HT1080 (cell line): ENCODE results near the gene PRAMEF11. TPM values are rescaled to one million over a fixed set of nuclear protein-coding genes. Genes with fewer than 3 reads are reported as not detected.

ENCODE experiments used
- DNase-seq: peaks from one replicate; pipeline ENCODE4 v3.0.0-alpha.2; 2015; ENCODE audit warnings: low read depth
- total RNA-seq: library from RNA; depleted of rRNA; stranded (reverse); fragments of >200 nt; shearing (Covaris generic); gene quantifications from 2 replicates; pipeline ENCODE4 v1.2.3, GENCODE V29; 2014; rRNA removed

Gene PRAMEF11
- total RNA-seq, 1 experiment from 2014 or later, result not detected

- DNase-seq, result no peak
Measured at GRCh38 chr1:12774801-12775345, 56.3 kb downstream of the PRAMEF11 start.

Other genes with a start within 250 kb of the PRAMEF11 start
- 0.10 TPM in 1 of 2 replicates, not detected in the other for gene DHRS3, start 213.2 kb downstream of the PRAMEF11 start, total RNA-seq
- gene AADACL4, start 187.3 kb downstream of the PRAMEF11 start, total RNA-seq, result not detected in 2 replicates
- gene AADACL3, start 115.3 kb downstream of the PRAMEF11 start, total RNA-seq, result not detected in 2 replicates
- gene CFAP107, start 85.2 kb downstream of the PRAMEF11 start, total RNA-seq, result not detected in 2 replicates
- gene PRAMEF12, start 57.7 kb downstream of the PRAMEF11 start, total RNA-seq, result not detected in 2 replicates
- not detected in 2 replicates for gene PRAMEF1, start 40.0 kb downstream of the PRAMEF11 start, total RNA-seq
- gene HNRNPCL1, start 17.3 kb upstream of the PRAMEF11 start, total RNA-seq, result not detected in 2 replicates
- gene PRAMEF2, start 25.7 kb upstream of the PRAMEF11 start, total RNA-seq, result not detected in 2 replicates
- gene PRAMEF4, start 54.8 kb upstream of the PRAMEF11 start, total RNA-seq, result not detected in 2 replicates
- gene PRAMEF10, start 66.9 kb upstream of the PRAMEF11 start, total RNA-seq, result not detected in 2 replicates
- not detected in 2 replicates for gene PRAMEF7, start 85.2 kb upstream of the PRAMEF11 start, total RNA-seq
- gene PRAMEF6, start 116.2 kb upstream of the PRAMEF11 start, total RNA-seq, result not detected in 2 replicates
- gene PRAMEF27, start 225.2 kb upstream of the PRAMEF11 start, total RNA-seq, result not detected in 2 replicates
- gene HNRNPCL3, start 229.4 kb upstream of the PRAMEF11 start, total RNA-seq, result not detected in 2 replicates
- gene PRAMEF25, start 239.4 kb upstream of the PRAMEF11 start, total RNA-seq, result not detected in 2 replicates